Measurements from ENCODE around the gene NOP56.

Gene NOP56

GRCh38 chr20:2697768-2698167, 45.3 kb downstream of the NOP56 start:
- TF ChIP-seq CTCF (IDR thresholded peaks at IDR 0.05; ENCODE audit: borderline replicate concordance, insufficient read depth, low read depth, low read length): no peak
- no peak overlapping the region for H3K4me3 ChIP-seq (ENCODE audit: low read depth, low read length)

GRCh38 chr20:2698186-2698817, 45.9 kb downstream of the NOP56 start:
- no peak for TF ChIP-seq CTCF (IDR thresholded peaks at IDR 0.05; ENCODE audit: borderline replicate concordance, insufficient read depth, low read depth, low read length)
- no peak overlapping the region for H3K4me3 ChIP-seq (ENCODE audit: low read depth, low read length)

GRCh38 chr20:2698912-2699311, 46.5 kb downstream of the NOP56 start:
- no peak for TF ChIP-seq CTCF (IDR thresholded peaks at IDR 0.05; ENCODE audit: borderline replicate concordance, insufficient read depth, low read depth, low read length)
- H3K4me3 ChIP-seq (ENCODE audit: low read depth, low read length): no peak overlapping the region

GRCh38 chr20:2699775-2700413, 47.5 kb downstream of the NOP56 start:
- no peak for TF ChIP-seq CTCF (IDR thresholded peaks at IDR 0.05; ENCODE audit: borderline replicate concordance, insufficient read depth, low read depth, low read length)
- no peak overlapping the region for H3K4me3 ChIP-seq (ENCODE audit: low read depth, low read length)

- no peak overlapping the region for H3K4me3 ChIP-seq (ENCODE audit: low read depth, low read length)
These were observed 48.6 kb downstream of the NOP56 start for GRCh38 chr20:2700913-2701620.

GRCh38 chr20:2701671-2702081, 49.2 kb downstream of the NOP56 start:
- no peak overlapping the region for H3K4me3 ChIP-seq (ENCODE audit: low read depth, low read length)
- TF ChIP-seq CTCF (IDR thresholded peaks at IDR 0.05; ENCODE audit: borderline replicate concordance, insufficient read depth, low read depth, low read length): no peak

More at GRCh38 chr20:2700913-2701620, 48.6 kb downstream of the NOP56 start:
- no peak for TF ChIP-seq CTCF (IDR thresholded peaks at IDR 0.05; ENCODE audit: borderline replicate concordance, insufficient read depth, low read depth, low read length)
